ENCODE results near the gene RRP7A.
"Not testable (repeated sequence)": the region's sequence is repeated elsewhere in the genome, so short reads cannot be mapped to it uniquely, and the experiment has no call there.

DNA sequence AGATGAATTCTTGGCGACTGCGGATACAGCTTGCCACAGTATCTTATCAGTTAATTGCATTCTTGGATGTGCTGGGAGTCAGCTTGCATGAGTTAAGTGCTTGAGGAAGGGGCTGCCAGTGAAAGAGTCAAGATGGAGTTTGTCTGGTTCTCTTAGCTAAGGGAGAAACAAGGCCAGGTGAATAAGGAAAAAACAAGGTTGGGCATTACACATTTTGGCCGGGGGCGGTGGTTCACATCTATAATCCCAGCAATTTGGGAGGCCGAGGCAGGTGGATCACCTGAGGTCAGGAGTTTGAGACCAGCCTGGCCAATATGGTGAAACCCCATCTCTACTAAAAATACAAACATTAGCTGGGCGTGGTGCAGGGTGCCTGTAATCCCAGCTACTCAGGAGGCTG lies 28.5 kb upstream of the RRP7A start:
- TF ChIP-seq, protein P1, sequence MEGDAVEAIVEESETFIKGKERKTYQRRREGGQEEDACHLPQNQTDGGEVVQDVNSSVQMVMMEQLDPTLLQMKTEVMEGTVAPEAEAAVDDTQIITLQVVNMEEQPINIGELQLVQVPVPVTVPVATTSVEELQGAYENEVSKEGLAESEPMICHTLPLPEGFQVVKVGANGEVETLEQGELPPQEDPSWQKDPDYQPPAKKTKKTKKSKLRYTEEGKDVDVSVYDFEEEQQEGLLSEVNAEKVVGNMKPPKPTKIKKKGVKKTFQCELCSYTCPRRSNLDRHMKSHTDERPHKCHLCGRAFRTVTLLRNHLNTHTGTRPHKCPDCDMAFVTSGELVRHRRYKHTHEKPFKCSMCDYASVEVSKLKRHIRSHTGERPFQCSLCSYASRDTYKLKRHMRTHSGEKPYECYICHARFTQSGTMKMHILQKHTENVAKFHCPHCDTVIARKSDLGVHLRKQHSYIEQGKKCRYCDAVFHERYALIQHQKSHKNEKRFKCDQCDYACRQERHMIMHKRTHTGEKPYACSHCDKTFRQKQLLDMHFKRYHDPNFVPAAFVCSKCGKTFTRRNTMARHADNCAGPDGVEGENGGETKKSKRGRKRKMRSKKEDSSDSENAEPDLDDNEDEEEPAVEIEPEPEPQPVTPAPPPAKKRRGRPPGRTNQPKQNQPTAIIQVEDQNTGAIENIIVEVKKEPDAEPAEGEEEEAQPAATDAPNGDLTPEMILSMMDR (IDR thresholded peaks at IDR 0.05): not testable (repeated sequence)
- TF ChIP-seq ZFX (IDR thresholded peaks at IDR 0.05; ENCODE audit: borderline replicate concordance): not testable (repeated sequence)

All from 22Rv1 (cell line).